K562 (cell line): Measurements from ENCODE around the gene C2CD2. TPM values are rescaled to one million over a fixed set of nuclear protein-coding genes. Genes with fewer than 3 reads are reported as not detected.

Source experiments
- BRD9 ChIP-seq: fragments of 450-650 bp; IDR thresholded peaks from 2 replicates; pipeline ENCODE4 v1.6.1; 2018; ENCODE audit warnings: low read depth; ENCODE audit not compliant: partially characterized antibody
- CREBBP ChIP-seq: IDR thresholded peaks from one replicate; pipeline ENCODE4 v1.6.1; 2012; ENCODE audit warnings: low read depth, mild to moderate bottlenecking, control low read depth, inconsistent platforms, low read length
- FIP1L1 ChIP-seq: fragments of 200-400 bp; formaldehyde crosslinking; IDR thresholded peaks from 2 replicates; pipeline ENCODE4 v1.6.1; 2018; ENCODE audit warnings: mild to moderate bottlenecking, low read depth, low read length; ENCODE audit not compliant: poor library complexity, severe bottlenecking
- MAFG ChIP-seq: fragments of 450-650 bp; conservative IDR thresholded peaks from 2 replicates; pipeline ENCODE4 v1.6.1; 2016; ENCODE audit warnings: missing genetic modification characterization, missing compliant biosample characterization
- NBN ChIP-seq: fragments of 450-650 bp; IDR thresholded peaks from 2 replicates; pipeline ENCODE4 v1.6.1; 2016; ENCODE audit warnings: low read depth, mild to moderate bottlenecking
- RBM25 ChIP-seq: fragments of 200-400 bp; formaldehyde crosslinking; IDR thresholded peaks from 2 replicates; pipeline ENCODE4 v1.6.1; 2018; ENCODE audit warnings: low read length, low read depth, moderate library complexity; ENCODE audit not compliant: severe bottlenecking
- ZNF239 ChIP-seq: fragments of 250-450 bp; sonication (Bioruptor Pico); IDR thresholded peaks from 2 replicates; pipeline ENCODE4 v1.4.0; 2020; ENCODE audit warnings: mild to moderate bottlenecking
- ZNF75A ChIP-seq: fragments of 450-650 bp; formaldehyde crosslinking; IDR thresholded peaks from 2 replicates; pipeline ENCODE4 v1.4.0; 2020; ENCODE audit warnings: mild to moderate bottlenecking
- polyA plus RNA-seq, 8 experiments: library from polyadenylated mRNA; depleted of rRNA in 4 of 8; stranded (reverse) in 5 of 8; unstranded in 3 of 8; fragments of >200 nt; fragmentation: Nextera tagmentation in 2 of 8; fragmentation: Illumina TruSeq in 1 of 8; extraction: Ambion mirVana in 2 of 8; extraction: Trizol in 1 of 8; gene quantifications; 2 replicates each; pipeline versions ENCODE4 v1.2.1 to v1.2.3, GENCODE V29; 2011 to 2014; ENCODE audit warnings: inconsistent platforms in 1 of 8, missing spikeins in 1 of 8
- total RNA-seq, 7 experiments: library from RNA; depleted of rRNA in 6 of 7; stranded (reverse); fragments of >200 nt in 6 of 7; fragmentation: Illumina TruSeq in 2 of 7; extraction: Trizol in 2 of 7; gene quantifications; 2 replicates each; pipeline versions ENCODE4 v1.2.1 to v1.2.3, GENCODE V29; 2011 to 2021; ENCODE audit warnings: low replicate concordance in 1 of 7
- TF ChIP-seq, protein P1 (sequence below): sonication (generic); formaldehyde crosslinking; IDR thresholded peaks from 2 replicates; pipeline ENCODE4 v1.4.0; 2020; ENCODE audit warnings: mild to moderate bottlenecking, missing genetic modification reagents
- TF ChIP-seq, protein P2 (sequence below): fragments of 450-650 bp; IDR thresholded peaks from 2 replicates; pipeline ENCODE4 v1.6.1; 2016
- TF ChIP-seq, protein P3 (sequence below), 2 experiments: fragments of 450-650 bp; formaldehyde crosslinking in 1 of 2; IDR thresholded peaks; 2 replicates each; pipeline versions ENCODE4 v1.4.0 to v1.6.1; 2014 to 2020; ENCODE audit warnings: mild to moderate bottlenecking in 2 of 2, borderline replicate concordance in 1 of 2, low read depth in 1 of 2
- TF ChIP-seq, protein P4 (sequence below): fragments of 450-650 bp; formaldehyde crosslinking; IDR thresholded peaks from 2 replicates; pipeline ENCODE4 v1.4.0; 2020; ENCODE audit warnings: mild to moderate bottlenecking, moderate library complexity
- TF ChIP-seq, protein P5 (sequence below): sonication (generic); formaldehyde crosslinking; IDR thresholded peaks from 2 replicates; pipeline ENCODE4 v1.8.0; 2022; ENCODE audit warnings: mild to moderate bottlenecking, missing genetic modification reagents

The C2CD2 gene
- total and polyA plus RNA-seq, 9 of the 15 experiments (the other 6 are each of a cell fraction or from before 2014, with no cell fraction given): 1.3 to 21.6 (median 12.1) TPM

DNA sequence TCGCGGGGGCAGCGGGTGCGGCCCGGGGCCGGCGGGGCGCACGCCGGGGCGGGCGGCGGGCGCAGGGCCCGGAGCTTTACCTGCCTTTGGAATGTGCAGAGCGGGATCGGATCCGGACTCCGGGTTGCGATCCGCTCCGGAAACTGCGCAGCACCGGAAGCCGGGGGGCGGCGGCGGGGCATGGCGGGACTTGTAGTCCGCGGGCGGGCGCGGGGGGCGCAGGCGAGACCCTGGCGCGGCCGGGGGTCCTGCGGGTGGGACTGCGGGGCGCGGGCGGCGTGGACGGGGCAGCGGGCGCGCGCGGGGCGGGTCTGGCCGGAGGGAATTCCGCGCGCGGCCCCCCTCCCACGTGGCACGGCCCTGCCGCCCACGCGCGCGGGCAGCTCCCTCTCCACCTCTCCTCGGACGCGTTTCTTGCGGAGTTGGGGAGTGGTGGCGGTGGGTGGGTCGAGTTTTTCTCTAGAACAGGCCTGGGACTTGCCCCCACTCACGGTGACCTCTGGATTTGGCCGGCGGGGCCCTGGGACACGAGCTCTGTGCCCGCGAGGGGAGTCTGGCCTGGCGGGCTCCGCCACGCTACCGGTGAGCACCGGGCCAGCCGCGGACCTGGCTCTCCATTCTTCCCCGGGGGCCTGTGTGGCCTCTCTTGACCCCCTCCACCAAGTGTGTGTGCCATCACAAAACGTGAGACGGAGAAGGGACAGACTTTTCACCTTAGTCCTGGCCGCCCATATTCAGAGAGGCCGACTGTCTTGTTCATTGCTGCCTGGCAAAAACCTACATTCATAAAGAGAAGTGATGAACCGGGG lies 74.4 kb downstream of the C2CD2 start, which contains the start of gene PRDM15 (continued):
- TF ChIP-seq, protein P1, sequence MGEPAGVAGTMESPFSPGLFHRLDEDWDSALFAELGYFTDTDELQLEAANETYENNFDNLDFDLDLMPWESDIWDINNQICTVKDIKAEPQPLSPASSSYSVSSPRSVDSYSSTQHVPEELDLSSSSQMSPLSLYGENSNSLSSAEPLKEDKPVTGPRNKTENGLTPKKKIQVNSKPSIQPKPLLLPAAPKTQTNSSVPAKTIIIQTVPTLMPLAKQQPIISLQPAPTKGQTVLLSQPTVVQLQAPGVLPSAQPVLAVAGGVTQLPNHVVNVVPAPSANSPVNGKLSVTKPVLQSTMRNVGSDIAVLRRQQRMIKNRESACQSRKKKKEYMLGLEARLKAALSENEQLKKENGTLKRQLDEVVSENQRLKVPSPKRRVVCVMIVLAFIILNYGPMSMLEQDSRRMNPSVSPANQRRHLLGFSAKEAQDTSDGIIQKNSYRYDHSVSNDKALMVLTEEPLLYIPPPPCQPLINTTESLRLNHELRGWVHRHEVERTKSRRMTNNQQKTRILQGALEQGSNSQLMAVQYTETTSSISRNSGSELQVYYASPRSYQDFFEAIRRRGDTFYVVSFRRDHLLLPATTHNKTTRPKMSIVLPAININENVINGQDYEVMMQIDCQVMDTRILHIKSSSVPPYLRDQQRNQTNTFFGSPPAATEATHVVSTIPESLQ (CRISPR knock-in tag): no peak
- TF ChIP-seq MAFG (tag) (no peak), ZNF75A (CRISPR knock-in tag) (no peak), RBM25 (no peak), CREBBP (no peak), FIP1L1 (peak; percentile 60), NBN (0 out of 2 replicates have a peak, but pooled peaks have one; percentile 35), BRD9 (no peak), ZNF239 (CRISPR knock-in tag) (no peak)
- TF ChIP-seq, protein P2, sequence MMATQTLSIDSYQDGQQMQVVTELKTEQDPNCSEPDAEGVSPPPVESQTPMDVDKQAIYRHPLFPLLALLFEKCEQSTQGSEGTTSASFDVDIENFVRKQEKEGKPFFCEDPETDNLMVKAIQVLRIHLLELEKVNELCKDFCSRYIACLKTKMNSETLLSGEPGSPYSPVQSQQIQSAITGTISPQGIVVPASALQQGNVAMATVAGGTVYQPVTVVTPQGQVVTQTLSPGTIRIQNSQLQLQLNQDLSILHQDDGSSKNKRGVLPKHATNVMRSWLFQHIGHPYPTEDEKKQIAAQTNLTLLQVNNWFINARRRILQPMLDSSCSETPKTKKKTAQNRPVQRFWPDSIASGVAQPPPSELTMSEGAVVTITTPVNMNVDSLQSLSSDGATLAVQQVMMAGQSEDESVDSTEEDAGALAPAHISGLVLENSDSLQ: no peak
- TF ChIP-seq, protein P3, sequence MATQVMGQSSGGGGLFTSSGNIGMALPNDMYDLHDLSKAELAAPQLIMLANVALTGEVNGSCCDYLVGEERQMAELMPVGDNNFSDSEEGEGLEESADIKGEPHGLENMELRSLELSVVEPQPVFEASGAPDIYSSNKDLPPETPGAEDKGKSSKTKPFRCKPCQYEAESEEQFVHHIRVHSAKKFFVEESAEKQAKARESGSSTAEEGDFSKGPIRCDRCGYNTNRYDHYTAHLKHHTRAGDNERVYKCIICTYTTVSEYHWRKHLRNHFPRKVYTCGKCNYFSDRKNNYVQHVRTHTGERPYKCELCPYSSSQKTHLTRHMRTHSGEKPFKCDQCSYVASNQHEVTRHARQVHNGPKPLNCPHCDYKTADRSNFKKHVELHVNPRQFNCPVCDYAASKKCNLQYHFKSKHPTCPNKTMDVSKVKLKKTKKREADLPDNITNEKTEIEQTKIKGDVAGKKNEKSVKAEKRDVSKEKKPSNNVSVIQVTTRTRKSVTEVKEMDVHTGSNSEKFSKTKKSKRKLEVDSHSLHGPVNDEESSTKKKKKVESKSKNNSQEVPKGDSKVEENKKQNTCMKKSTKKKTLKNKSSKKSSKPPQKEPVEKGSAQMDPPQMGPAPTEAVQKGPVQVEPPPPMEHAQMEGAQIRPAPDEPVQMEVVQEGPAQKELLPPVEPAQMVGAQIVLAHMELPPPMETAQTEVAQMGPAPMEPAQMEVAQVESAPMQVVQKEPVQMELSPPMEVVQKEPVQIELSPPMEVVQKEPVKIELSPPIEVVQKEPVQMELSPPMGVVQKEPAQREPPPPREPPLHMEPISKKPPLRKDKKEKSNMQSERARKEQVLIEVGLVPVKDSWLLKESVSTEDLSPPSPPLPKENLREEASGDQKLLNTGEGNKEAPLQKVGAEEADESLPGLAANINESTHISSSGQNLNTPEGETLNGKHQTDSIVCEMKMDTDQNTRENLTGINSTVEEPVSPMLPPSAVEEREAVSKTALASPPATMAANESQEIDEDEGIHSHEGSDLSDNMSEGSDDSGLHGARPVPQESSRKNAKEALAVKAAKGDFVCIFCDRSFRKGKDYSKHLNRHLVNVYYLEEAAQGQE (IDR thresholded peaks at IDR 0.05; ENCODE audit: borderline replicate concordance): no peak
- TF ChIP-seq, protein P3 (CRISPR knock-in tag; IDR thresholded peaks at IDR 0.05; ENCODE audit: low read depth): peak; percentile 25; the same call in 1 of the 2 replicates
- TF ChIP-seq, protein P4, sequence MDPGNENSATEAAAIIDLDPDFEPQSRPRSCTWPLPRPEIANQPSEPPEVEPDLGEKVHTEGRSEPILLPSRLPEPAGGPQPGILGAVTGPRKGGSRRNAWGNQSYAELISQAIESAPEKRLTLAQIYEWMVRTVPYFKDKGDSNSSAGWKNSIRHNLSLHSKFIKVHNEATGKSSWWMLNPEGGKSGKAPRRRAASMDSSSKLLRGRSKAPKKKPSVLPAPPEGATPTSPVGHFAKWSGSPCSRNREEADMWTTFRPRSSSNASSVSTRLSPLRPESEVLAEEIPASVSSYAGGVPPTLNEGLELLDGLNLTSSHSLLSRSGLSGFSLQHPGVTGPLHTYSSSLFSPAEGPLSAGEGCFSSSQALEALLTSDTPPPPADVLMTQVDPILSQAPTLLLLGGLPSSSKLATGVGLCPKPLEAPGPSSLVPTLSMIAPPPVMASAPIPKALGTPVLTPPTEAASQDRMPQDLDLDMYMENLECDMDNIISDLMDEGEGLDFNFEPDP (CRISPR knock-in tag): no peak
- TF ChIP-seq, protein P5, sequence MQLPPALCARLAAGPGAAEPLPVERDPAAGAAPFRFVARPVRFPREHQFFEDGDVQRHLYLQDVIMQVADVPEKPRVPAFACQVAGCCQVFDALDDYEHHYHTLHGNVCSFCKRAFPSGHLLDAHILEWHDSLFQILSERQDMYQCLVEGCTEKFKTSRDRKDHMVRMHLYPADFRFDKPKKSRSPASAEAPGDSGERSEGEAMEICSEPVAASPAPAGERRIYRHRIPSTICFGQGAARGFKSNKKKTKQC (CRISPR knock-in tag): peak; percentile 95
